Neural crest cell (in vitro differentiated cells): ENCODE data around the gene OR10K1. TPM values are rescaled to one million over a fixed set of nuclear protein-coding genes. Genes with fewer than 3 reads are reported as not detected.
"Not testable (repeated sequence)": the region's sequence is repeated elsewhere in the genome, so short reads cannot be mapped to it uniquely, and the experiment has no call there.

Source experiments
- DNase-seq: peaks from one replicate; pipeline ENCODE4 v3.0.0; 2021; ENCODE audit warnings: low read depth, mixed read lengths, low spot score
- H3K27ac Mint-ChIP-seq: one replicate; pipeline ENCODE4 v1.8.0; 2021; ENCODE audit warnings: mild to moderate bottlenecking, mixed read lengths; ENCODE audit not compliant: unreplicated experiment
- H3K27me3 Mint-ChIP-seq: 2 replicates; pipeline ENCODE4 v1.8.0; 2021; ENCODE audit warnings: low read depth, mild to moderate bottlenecking, mixed read lengths
- H3K36me3 Mint-ChIP-seq: 2 replicates; pipeline ENCODE4 v1.8.0; 2021; ENCODE audit warnings: low read depth, mild to moderate bottlenecking, mixed read lengths
- H3K4me1 Mint-ChIP-seq: 2 replicates; pipeline ENCODE4 v1.8.0; 2021; ENCODE audit warnings: mixed read lengths
- H3K4me3 Mint-ChIP-seq: one replicate; pipeline ENCODE4 v1.8.0; 2021; ENCODE audit warnings: mild to moderate bottlenecking, mixed read lengths
- H3K9me3 Mint-ChIP-seq: 2 replicates; pipeline ENCODE4 v1.8.0; 2021; ENCODE audit warnings: mixed read lengths
- total RNA-seq: library from RNA; stranded (reverse); gene quantifications from 2 replicates; pipeline ENCODE4 v1.2.1, GENCODE V29; 2021
- TF ChIP-seq, protein P1 (sequence below): fragments of 200-600 bp; sonication (generic); conservative IDR thresholded peaks from 2 replicates; pipeline ENCODE4 v1.5.0; 2021; ENCODE audit warnings: antibody characterized with exemption, mild to moderate bottlenecking

The OR10K1 gene
- total RNA-seq, 1 donor from 2014 or later, result not detected

DNA sequence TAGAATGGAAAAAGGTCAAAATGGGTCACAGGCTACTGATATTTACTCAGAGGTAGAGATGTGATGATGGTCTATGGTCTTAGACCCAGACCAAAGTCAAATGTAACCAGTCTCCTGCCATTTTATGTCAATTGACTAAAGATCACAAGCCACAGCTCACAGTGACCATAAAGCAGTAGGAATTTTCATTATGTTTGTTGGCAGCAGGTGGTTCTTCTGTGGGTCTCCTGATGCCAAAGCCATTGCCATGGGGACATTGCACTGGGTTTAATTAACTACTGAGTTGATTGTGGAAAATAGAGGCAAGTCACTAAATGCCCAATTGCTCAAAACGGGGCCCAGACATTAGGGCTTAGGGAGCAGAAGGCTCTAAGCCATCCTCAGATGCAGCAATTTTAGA is 35.5 kb upstream of the OR10K1 start, which contains the start of gene OR10K2:
TSS of gene OR10K2 (minus strand) at position 101 of the 400 bp plus-strand sequence. CDS start 5,371 bp downstream, outside the sequence.
- H3K4me1 Mint-ChIP-seq, result no peaks in the 10 kb centered on the region
- H3K27me3 Mint-ChIP-seq, result peaks cover 3% of the 10 kb centered on the region
- no peak within 1 kb of the TSS for H3K4me3 Mint-ChIP-seq
- H3K27ac Mint-ChIP-seq, result no peak within 1 kb of the TSS
- no peaks in the 10 kb centered on the region for H3K36me3 Mint-ChIP-seq
- H3K9me3 Mint-ChIP-seq, result peaks cover 6% of the 10 kb centered on the region
- TF ChIP-seq, protein P1, sequence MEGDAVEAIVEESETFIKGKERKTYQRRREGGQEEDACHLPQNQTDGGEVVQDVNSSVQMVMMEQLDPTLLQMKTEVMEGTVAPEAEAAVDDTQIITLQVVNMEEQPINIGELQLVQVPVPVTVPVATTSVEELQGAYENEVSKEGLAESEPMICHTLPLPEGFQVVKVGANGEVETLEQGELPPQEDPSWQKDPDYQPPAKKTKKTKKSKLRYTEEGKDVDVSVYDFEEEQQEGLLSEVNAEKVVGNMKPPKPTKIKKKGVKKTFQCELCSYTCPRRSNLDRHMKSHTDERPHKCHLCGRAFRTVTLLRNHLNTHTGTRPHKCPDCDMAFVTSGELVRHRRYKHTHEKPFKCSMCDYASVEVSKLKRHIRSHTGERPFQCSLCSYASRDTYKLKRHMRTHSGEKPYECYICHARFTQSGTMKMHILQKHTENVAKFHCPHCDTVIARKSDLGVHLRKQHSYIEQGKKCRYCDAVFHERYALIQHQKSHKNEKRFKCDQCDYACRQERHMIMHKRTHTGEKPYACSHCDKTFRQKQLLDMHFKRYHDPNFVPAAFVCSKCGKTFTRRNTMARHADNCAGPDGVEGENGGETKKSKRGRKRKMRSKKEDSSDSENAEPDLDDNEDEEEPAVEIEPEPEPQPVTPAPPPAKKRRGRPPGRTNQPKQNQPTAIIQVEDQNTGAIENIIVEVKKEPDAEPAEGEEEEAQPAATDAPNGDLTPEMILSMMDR, result no peak
- DNase-seq, result no peak

DNA sequence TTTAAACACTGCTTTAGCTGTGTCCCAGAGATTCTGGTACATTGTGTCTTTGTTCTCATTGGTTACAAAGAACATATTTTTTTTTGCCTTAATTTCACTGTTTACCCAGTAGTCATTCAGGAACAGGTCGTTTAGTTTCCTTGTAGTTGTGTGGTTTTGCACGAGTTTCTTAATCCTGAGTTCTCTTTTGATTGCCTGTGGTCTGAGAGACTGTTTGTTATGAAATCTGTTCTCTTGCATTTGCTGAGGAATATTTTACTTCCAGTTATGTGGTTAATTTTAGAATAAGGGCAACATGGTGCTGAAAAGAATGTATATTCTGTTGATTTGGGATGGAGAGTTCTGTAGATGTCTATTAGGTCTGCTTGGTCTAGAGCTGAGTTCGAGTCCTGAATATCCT is 31.5 kb upstream of the OR10K1 start:
- H3K36me3 Mint-ChIP-seq, H3K27ac Mint-ChIP-seq, H3K4me1 Mint-ChIP-seq, H3K27me3 Mint-ChIP-seq, DNase-seq, H3K9me3 Mint-ChIP-seq, H3K4me3 Mint-ChIP-seq: not testable (repeated sequence)

DNA sequence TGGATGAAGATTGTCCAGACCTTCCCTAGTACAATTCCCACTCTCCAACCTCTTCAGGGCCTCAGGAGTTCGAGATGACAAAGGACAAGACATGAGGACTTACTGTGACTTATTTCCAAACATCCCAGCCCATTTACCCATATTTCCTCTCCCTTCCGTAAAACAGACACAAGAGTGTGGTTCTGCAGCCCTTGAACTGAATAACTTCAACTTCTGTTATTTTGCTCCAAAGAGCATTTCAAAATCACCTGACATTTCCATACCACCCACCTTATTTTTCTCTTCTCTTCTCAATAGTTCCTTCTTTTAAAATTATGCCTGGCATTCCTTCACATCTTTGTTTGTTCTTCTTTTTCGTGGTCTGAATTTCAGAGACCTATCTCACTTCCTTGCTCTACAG is 26.9 kb upstream of the OR10K1 start:
- no peak for DNase-seq
- Mint-ChIP-seq H3K27ac (no peak overlapping the region), H3K27me3 (peaks cover 15% of the 10 kb centered on the region), H3K4me3 (no peak overlapping the region), H3K4me1 (no peaks in the 10 kb centered on the region), H3K9me3 (peaks cover 3% of the 10 kb centered on the region), H3K36me3 (no peaks in the 10 kb centered on the region)
- TF ChIP-seq, protein P1, result no peak

DNA sequence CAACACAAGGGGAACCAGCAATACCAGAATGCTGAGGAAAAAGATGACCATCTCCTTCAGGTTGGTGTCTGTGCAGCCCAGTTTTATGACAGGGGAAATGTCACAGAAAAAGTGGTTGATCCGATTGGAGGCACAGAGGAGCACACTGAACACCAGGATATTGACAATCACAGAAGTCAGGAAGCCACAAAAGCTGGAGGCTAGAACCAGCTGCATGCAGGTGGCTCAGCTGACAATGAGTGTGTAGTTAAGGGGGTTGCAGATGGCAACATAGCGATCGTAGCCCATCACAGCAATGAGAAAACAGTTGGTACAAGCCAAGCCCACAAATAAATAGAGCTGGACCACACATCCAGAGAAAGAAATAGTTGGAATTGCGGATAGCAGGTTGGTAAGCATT is 16.3 kb upstream of the OR10K1 start:
- TF ChIP-seq, protein P1, result no peak
- Mint-ChIP-seq H3K9me3 (no peaks in the 10 kb centered on the region), H3K36me3 (no peaks in the 10 kb centered on the region), H3K4me1 (no peaks in the 10 kb centered on the region), H3K27me3 (peaks cover 13% of the 10 kb centered on the region), H3K4me3 (no peak overlapping the region), H3K27ac (no peak overlapping the region)
- no peak for DNase-seq

DNA sequence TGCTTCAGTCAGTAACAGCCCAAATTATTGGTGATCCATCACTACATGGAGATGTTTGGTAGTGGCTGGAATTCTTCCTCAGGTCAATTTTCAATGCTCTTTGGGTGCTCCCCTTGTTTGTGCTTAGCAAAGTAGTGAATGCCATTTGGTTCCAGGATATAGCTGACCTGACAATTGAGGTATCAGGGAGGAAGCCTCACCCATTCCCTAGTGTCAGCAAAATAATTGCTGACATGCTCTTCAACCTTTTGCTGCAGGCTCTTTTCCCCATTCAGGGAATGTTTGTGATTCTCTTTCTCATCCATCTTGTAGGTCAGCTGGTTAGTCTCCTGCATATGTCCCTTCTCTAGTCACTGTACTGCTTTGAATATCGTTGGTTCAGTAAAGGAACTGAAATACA is 7.1 kb upstream of the OR10K1 start:
- peaks cover 26% of the 10 kb centered on the region for H3K27me3 Mint-ChIP-seq

DNA sequence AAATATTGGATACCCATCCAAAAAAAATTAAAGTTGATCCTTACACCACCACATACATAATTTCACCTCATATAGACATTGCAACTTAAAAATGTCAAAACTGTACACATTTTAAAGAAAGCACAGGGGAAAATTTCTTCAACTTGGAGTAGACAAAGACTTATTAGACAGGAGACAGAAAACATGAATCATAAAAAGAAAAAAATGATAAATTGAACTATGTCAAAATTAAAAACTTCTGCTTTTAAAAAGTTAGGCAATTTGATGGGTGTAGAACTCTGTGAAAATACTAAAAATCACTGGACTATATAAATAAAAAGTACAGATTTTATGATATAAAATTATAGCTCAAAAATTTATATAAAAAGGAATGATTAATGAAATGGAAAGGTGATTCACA is 4.4 kb upstream of the OR10K1 start:
- peaks cover 28% of the 10 kb centered on the region for H3K27me3 Mint-ChIP-seq
- H3K36me3 Mint-ChIP-seq, result no peaks in the 10 kb centered on the region
- H3K4me3 Mint-ChIP-seq, result no peak overlapping the region
- peaks cover 2% of the 10 kb centered on the region for H3K9me3 Mint-ChIP-seq
- no peak overlapping the region for H3K27ac Mint-ChIP-seq
- TF ChIP-seq, protein P1, result no peak
- DNase-seq, result no peak
- no peaks in the 10 kb centered on the region for H3K4me1 Mint-ChIP-seq

More for the DNA sequence above, 7.1 kb upstream of the OR10K1 start:
- TF ChIP-seq, protein P1, result no peak
- no peak for DNase-seq
- H3K36me3 Mint-ChIP-seq, result no peaks in the 10 kb centered on the region
- H3K4me1 Mint-ChIP-seq, result no peaks in the 10 kb centered on the region
- no peak overlapping the region for H3K27ac Mint-ChIP-seq
- no peak overlapping the region for H3K4me3 Mint-ChIP-seq
- H3K9me3 Mint-ChIP-seq, result peaks cover 5% of the 10 kb centered on the region
